NCI-H1105 treated with DMSO at 0.1 percent for 48 hours (cell line): ENCODE measurements around the gene EPN1.
"Not testable (repeated sequence)": the region's sequence is repeated elsewhere in the genome, so short reads cannot be mapped to it uniquely, and the experiment has no call there.

Source experiments
- DNase-seq: peaks from one replicate; lab custom pipeline; 2025; lab: John Stamatoyannopoulos, UW

The EPN1 gene

DNA sequence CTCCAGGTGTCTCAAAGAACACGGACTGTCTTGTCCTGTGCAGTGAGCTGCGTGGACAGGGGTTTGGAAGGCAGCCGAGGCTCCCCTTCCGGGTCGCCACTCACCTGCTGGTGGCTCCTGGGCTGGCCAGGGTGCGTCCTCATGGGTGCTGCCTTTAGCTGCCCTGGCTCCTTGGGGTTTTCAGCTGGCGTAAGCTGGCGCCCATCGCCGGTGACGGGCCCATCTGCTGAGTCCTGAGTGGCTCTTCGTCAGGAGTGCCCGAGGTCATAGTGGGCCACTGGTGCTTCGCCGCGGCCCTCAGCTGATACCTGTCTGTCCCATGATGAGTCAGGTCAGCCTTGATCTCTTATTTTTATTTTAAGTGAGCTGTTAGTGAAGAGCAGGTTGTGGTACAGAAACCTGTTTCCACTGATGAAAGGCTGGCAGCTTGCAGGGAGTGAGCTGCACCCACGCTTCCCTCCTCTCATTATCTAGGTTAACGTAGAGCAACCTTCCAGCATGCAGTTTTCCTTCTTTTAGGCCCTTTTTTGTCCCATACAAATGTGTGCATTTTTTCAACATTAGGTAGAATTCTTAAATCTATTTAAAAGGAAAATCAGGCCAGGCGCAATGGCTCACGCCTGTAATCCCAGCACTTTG lies 18.4 kb downstream of the EPN1 start:
- DNase-seq, result no peak

DNA sequence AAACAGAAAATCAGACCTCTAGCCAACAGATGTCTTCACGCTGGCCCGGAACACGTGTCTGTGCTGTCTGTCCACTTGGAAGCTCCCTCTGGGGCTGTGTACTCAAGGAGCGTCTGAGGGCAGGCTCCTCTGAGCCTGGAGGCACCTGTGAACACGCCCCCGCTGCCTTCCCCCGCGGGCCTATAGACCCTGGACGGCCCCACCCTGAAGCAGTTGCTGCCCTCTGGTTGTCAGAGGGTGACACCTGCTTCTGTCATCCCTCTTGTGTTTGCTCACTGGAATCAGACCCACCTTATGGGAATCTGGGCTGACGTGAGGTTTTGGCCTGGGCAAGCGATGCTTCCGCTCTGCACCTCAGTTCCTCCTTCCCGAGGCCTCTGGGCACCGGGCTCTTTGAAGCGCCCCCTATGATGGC lies 19.2 kb downstream of the EPN1 start:
- DNase-seq, result no peak

DNA sequence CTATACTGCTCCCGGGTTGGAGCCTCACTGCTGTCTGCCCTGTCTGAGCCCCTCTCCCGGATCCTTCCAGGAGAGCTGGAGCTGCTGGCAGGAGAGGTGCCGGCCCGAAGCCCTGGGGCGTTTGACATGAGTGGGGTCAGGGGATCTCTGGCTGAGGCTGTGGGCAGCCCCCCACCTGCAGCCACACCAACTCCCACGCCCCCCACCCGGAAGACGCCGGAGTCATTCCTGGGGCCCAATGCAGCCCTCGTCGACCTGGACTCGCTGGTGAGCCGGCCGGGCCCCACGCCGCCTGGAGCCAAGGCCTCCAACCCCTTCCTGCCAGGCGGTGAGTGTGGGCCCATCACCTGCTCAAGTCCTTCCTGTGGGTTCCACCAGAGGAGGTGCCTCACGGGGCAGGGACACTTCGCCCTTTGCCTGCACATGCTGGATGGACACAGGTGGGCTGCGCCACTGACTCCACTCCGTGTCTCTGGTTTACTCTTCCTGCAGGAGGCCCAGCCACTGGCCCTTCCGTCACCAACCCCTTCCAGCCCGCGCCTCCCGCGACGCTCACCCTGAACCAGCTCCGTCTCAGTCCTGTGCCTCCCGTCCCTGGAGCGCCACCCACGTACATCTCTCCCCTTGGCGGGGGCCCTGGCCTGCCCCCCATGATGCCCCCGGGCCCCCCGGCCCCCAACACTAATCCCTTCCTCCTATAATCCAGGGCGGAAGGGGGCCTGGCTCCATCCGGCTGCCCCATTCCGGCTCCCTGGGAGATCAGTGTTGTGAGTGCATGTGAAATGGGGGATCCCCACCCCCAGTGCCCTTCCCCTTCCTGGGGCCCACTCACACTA lies 19.8 kb downstream of the EPN1 start:
- no peak for DNase-seq

DNA sequence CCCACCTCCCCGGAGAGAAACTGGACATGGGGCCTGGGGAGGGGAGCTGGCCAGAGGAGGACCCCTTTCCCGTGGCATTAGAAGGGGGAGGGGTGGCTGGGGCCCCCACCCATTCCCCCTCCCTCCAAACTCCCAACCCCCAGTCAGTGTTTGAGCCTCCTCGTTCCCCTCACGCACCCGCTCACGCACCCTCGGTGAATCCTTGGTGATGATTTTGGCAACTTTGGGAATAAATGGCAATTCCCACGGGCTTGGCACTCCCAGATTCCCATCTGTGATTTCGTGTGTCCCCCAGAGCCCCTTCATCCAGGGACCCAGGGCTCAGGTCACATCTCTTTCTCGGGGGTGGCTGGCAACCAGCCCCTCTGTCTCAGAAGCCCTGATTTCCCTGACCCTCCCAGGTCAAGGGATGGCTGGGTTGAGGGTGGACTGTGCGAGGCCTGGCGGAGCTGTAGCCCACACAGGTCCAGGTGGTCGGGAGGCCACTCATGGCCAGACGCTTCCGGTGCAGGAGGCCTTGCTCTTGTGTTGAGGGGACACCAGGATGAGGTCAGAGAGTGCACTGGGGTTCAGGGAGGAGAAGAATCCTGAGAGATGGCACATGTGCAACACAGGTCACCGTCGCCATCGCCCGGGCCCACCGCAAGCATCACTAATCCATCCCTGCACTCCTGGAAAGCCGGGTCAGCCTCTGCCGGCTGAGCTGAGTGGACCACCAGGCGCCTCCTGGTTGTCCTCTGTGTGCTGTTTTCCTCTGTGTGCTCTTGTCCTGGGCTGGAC lies 20.7 kb downstream of the EPN1 start:
- DNase-seq, result no peak

DNA sequence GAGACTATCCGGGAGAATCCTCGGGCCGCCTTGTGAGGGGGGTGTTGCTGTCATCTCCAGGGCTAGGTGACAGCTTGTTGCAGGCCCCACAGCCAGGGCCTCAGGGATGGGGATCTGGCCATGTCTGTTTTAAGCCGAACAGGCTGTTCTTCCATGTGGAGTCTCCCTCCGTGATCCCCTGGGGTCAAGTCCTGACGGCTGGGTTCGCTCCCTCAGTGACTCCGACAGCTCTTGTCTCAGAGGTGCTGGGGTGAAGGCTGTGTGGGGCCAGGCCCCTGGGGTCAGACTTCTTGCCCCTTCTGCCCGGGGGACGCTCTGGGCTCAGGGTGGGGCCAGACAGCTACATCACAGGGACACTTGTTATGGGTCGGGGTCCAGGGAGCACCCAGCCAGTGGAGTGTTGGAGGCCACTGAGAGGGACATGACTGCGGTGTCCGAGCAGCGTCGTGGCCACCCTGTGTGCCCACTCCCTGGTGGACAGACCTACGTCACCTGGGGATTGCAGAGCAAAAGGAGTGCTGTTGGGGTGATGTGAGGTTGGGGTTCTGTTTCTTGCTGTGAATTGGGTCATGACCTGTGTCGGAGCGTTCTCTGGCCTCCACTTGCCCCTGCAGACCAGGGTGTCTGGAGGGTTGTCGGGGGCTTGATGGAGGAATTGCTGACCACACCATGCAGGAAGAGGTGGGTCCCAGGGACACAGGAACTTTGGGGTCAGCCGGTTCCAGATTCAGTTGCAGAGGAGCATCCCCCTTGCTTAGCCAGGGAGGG lies 21.5 kb downstream of the EPN1 start:
- DNase-seq, result no peak

DNA sequence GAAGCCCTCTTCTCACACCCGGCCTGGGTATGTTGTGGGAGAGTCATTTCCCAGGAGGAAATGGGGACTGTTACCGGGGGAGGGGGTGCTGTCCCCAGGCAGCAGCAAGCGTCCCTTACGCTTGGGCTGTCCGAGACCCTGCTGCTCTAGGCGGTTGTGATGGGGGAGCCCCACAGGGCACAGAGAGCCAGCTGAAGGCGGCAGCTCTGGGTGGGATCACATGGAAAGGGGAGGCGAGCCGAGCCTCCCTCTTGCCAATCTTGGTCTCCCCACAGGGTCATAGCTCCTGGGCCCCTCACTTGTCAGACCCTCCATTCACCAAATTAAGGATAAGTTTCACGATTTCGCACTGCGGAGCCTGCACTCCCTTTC lies 22.0 kb downstream of the EPN1 start:
- no peak for DNase-seq

DNA sequence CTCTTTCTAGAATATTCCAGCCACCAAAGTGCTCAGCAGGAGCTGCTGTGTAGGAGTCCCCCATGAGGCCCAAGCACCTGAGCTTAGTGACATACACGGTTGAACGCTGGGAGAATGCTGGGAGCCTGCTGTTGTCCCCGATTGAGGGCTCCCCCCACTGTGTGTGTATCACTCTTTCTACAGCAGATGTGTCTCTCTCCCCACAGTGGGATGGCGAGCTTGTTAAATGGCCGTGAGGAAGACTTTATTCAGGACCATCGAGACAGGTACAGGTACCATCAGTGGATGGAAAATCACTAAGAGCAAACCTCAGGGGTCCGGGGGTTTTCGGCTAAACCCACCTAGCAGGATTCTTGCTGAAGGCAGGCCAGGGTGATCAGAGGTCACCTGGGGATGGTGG lies 22.7 kb downstream of the EPN1 start:
- DNase-seq, result no peak

DNA sequence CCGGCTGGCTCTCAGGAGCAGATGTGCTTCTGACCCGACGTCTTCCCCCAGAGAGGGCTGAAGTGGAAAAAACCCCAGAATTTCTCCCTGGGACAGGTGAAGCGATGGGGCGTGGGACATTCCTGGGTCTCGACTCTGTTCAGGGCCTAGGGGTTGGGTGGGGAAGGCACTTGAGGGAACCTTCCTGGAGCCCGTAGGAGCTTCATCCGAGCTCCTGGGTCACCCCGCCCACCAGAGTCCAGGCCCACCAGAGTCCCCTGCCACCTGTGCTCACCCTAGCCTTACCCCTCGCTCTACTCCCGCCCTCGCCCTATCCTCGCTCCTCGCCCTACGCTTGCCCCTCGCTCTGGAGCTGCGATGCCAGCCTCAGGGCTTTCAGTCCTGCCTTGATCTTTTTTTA lies 23.2 kb downstream of the EPN1 start:
- DNase-seq, result no peak

DNA sequence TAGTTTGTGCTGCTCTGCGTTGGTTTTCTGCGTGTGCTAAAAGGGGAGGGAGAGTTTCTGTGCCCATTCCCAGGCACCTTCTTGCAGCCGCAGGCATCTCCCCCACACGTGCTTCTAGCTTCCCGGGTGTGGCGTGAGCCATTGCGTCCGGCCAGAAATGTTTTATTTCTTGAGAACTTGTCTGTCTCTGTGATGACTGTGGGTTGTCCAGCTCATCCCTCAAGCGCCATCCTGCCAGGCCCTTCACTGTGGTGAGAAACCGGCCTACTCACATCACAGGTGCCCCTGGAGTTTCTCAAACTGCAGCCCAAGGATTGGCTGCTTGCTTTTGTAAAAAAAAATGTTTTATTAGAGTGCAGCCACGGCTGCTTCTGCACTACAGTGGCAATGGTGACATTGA lies 24.2 kb downstream of the EPN1 start:
- DNase-seq, result no peak

DNA sequence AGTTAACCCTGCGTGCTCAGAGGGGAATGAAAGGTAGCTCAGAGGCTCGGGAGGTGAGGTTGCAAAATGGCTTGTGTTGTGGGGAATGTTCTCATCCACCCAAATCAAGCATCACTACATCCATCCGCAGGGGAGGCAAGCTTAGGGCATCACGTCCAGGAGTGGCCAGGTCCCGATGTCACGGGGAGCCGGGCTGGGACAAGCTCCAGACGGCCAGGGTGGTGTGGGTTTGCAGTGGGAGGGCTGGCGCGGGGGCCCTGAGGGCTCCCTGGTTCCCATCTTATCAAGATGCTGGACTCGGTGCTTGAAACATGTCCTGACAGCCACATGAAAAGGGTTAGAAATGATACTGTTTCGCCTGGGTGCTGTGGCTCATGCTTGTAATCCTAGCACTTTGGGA lies 25.8 kb downstream of the EPN1 start:
- no peak for DNase-seq

DNA sequence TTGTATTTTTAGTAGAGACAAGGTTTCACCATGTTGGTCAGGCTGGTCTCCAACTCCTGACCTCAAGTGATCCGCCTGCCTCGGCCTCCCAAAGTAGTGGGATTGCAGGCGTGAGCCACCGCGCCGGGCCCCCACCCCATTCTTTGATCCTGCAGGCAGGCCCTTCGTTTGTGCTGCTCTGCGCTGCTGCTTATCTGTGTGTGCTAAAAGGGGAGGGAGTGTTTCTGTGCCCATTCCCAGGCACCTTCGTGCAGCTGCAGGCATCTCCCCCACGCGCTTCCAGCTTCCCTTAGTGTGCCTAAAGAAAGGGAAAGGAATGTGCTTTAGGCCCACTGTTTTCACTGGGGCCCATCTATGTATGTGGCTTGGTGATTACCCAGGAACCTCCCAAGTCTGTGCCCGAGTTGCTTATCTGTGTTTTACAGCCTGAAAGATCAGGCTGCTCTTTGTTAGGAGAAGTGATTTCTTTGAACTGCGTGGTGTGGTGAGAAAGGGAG lies 27.2 kb downstream of the EPN1 start:
- DNase-seq, result no peak

DNA sequence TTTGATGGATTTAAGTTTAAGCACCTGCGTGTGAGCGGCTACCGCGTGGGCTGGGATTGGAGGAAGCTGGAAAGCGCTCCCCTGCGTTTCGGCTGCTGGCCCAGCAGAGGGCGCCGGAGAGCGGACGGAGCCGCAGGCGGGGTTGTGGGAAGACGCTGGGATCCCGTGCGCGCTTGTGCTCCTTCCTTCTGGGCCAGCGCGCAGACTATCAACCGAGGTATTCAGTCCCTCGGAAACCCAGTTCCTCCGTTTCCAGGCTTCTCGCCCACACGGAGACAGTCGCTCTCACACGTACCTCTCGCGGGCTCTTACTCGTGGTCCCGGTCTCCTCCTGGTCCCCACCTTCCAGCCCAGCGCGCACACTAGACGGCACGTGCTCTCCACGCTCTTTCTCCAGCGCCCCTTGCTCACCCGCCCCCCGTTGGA lies 28.8 kb downstream of the EPN1 start:
- no peak for DNase-seq

DNA sequence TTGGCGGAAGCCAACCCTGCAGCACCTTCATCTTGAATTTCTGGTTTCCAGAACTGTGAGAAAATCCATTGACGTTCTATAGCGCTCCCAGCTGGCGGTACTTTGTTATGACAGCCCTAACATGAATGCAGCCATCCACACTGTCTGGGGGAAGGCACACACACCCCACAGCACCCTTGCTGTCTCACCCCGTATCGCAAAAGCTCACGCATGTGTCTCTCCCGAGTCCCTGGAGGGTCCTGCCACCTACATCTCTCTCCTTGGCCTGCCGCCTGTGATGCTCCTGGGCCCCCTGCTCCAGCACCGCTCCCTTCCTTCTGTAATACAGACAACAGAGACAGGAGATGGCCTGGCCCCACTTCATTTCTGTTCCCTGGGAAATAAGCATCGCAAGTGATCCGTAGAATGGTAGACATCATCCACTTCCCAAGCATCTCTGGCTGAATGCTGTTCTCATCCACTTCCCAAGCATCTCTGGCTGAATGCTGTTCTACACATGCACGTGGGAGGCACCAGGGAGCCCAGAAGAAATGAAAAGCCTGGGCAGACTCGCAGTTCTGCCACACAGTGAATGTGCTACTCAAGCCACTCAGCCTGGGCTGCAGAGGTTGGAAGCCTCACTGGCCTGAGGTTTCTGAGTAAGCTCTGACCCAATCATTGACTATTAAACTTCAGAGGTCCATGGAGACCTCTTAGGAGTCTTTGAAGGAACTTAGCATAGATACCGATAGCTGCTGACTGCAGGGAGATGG lies 29.6 kb downstream of the EPN1 start:
- no peak for DNase-seq

DNA sequence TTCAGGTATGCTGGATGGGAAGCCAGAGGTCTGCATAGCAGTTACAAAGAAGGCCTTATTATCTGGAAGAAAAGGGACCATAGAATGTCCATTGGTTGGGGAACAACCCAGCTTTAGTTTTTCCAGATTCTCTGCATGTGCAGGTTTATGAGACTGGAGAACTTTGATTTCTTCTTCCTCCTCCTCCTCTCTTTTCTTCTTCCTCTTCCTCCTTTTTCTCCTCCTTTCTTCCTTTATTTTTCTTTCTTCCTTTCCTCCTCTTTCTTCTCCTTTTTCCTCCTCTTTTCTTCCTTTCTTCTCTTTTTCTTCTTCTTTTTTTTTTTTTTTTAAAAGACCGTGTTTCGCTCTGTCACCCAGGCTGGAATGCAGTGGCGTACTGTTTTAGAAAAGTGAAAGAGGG lies 30.9 kb downstream of the EPN1 start:
- DNase-seq, result no peak

DNA sequence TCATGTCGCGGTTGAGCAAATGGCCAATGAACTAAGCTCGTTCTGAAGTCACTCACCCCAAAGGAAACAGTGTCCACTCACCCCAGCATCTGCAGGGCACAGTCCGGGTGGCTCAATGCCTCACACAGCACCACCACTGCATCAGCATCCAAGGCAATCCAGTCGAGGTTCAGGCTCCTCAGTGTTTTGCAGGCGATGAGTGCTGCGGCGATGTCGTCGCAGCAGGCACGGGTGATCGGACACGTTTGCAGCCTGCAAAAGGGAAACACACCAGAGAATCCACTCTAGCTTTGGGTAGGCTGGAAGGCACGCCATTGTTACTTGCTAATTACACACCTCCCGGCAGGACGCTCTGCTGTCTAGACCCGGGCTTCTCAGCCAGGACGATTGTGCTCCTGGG lies 36.7 kb downstream of the EPN1 start:
- DNase-seq, result no peak

DNA sequence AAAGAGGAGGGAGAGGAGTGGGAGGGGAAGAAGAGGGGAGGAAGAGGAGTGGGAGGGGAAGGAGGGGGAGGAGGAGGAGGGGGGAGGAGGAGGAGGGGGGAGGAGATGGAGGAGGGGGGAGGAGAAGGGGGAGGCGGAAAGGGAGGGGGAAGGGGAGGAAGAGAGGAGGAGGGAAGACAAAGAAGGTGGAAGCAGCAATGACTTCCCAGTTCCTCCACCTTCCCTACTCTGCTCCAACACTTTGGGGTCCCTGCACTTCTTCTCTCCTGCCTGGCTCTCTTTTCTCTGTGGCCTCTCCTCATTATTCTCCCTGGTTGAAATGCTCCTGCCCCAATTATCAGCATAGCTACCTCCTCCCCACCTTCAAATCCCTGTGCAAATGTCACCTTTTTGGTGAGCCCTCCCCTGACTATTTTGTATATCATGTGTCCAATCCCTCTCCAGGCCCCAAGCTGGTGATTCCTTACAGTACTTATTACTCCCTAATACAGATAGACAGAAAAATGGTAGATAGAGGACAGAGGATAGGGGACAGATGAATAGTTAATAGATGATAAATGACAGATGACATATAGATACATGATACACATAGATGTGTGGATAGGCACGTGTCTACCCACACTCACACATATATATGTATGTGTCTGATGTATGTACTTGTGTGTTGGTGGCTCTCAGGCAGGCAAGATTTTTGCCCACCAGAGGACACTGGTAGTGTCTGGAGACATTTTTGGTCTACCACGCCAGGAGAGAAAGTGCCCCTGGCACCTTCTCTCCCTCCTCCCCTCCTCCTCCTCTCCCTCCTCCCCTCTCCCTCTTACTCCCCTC lies 38.0 kb downstream of the EPN1 start:
- DNase-seq, result no peak

DNA sequence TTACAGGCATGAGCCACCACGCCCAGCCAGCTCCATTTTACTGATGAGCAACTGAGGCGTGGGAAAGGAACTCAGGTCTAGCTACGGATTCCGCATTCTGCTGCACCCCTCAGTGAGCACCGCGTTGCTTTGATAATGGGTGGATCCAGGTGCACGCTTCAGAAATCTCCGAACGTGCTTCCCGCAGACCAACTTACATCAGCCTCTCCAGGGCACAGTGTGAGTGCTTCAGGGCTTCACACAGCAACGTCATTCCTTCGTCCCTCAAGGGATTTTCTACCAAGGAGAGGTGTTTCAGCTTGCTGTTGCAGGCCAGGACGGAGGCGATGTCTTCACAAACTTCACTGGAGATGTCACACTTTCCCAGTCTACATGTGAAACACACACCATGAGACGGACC lies 41.5 kb downstream of the EPN1 start:
- DNase-seq, result no peak

DNA sequence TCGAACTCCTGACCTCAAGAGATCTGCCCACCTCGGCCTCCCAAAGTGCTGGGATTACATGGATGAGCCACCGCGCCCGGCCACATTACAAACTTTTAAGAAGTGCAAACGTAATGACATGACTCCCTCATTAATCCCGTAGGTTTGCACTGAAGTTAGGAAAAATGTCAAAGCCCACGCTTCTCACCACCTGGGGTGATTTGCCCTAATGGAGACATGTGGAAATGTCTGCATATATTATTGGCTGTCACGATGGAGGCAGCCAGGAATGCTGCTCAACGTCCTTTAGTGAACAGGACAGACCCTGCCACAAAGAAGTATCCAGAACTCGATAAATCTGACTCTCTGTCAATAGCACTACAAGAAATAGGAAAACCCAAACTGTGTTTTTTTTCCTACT lies 42.2 kb downstream of the EPN1 start:
- no peak for DNase-seq

DNA sequence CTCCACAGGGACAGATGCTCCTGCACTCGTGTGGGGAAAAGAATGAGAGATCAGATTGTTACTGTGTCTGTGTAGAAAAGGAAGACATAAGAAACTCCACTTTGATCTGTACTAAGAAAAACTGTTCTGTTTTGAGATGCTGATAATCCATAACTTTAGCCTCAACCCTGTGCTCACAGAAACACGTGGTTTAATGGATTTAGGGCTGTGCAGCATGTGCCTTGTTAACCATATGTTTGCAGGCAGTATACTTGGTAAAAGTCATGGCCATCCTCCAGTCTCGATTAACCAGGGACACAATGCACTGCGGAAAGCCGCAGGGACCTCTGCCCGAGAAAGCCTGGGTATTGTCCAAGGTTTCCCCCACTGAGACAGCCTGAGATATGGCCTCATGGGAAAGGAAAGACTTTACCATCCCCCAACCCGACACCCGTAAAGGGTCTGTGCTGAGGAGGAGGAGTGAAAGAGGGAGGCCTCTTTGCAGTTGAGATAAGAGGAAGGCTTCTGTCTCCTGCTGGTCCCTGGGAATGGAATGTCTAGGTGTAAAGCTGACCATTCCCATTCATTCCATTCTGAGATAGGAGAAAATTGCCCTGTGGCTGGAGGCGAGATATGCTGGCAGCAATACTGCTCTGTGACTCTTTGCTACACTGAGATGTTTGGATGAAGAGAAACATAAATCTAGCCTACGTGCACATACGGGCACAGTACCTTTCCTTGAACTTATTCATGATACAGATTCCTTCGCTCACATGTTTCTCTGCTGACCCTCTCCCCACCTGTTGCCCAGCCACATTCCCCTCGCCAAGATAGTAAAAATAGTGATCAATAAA lies 43.1 kb downstream of the EPN1 start:
- not testable (repeated sequence) for DNase-seq
